Keratinocyte (primary cell): ENCODE results near the gene HDAC1. TPM values are rescaled to one million over a fixed set of nuclear protein-coding genes. Genes with fewer than 3 reads are reported as not detected.

ENCODE experiments used
- DNase-seq: peaks from one replicate; pipeline ENCODE4 v3.0.0-alpha.2; 2011; ENCODE audit warnings: low read depth, missing footprints, low spot score
- FAIRE-seq: peaks from 2 replicates; lab custom pipeline; 2011; peaks lifted over from hg19 to GRCh38; lab: Jason Lieb, UNC
- H2AFZ ChIP-seq: 2 replicates; pipeline ENCODE4 v1.6.0; 2012; ENCODE audit warnings: low read length, control low read depth, inconsistent platforms; ENCODE audit not compliant: control insufficient read depth
- H3K27ac ChIP-seq: 2 replicates; pipeline ENCODE4 v1.5.1; 2011; ENCODE audit warnings: low read length; ENCODE audit not compliant: control insufficient read depth, insufficient read depth
- H3K27me3 ChIP-seq: 3 replicates; pipeline ENCODE4 v1.6.0; 2011; ENCODE audit warnings: low read length; ENCODE audit not compliant: control insufficient read depth, insufficient read depth; ENCODE audit errors: extremely low read depth
- H3K36me3 ChIP-seq, 2 experiments: 2 replicates in 1 of 2; 3 replicates in 1 of 2; pipeline ENCODE4 v1.5.1; 2011; ENCODE audit warnings: low read length in 2 of 2, mild to moderate bottlenecking in 1 of 2; ENCODE audit not compliant: control insufficient read depth in 2 of 2, insufficient read depth in 2 of 2; ENCODE audit errors: extremely low read depth in 1 of 2
- H3K4me1 ChIP-seq: 3 replicates; pipeline ENCODE4 v1.5.1; 2011; ENCODE audit warnings: low read length; ENCODE audit not compliant: control insufficient read depth, insufficient read depth; ENCODE audit errors: extremely low read depth
- H3K4me2 ChIP-seq: 3 replicates; pipeline ENCODE4 v1.6.0; 2011; ENCODE audit warnings: low read depth, low read length; ENCODE audit not compliant: control insufficient read depth, insufficient read depth; ENCODE audit errors: extremely low read depth
- H3K4me3 ChIP-seq, 3 experiments: fragments of 200-600 bp in 1 of 3; sonication (generic) in 1 of 3; 2 replicates in 2 of 3; 3 replicates in 1 of 3; pipeline ENCODE4 v1.5.1; 2011 to 2016; ENCODE audit warnings: low read length in 3 of 3, mild to moderate bottlenecking in 3 of 3, control low read depth in 2 of 3, inconsistent platforms in 1 of 3, low read depth in 1 of 3, mixed read lengths in 1 of 3, mixed run types in 1 of 3, moderate library complexity in 1 of 3; ENCODE audit not compliant: control insufficient read depth in 2 of 3, insufficient read depth in 2 of 3; ENCODE audit errors: extremely low read depth in 1 of 3
- H3K79me2 ChIP-seq: 2 replicates; pipeline ENCODE4 v1.6.0; 2012; ENCODE audit warnings: low read length; ENCODE audit not compliant: control insufficient read depth, insufficient read depth
- H3K9ac ChIP-seq: 3 replicates; pipeline ENCODE4 v1.6.0; 2011; ENCODE audit warnings: low read length; ENCODE audit not compliant: control insufficient read depth, insufficient read depth; ENCODE audit errors: extremely low read depth
- H3K9me1 ChIP-seq: 3 replicates; pipeline ENCODE4 v1.6.0; 2011; ENCODE audit warnings: low read length; ENCODE audit not compliant: control insufficient read depth, insufficient read depth; ENCODE audit errors: extremely low read depth
- H3K9me3 ChIP-seq: 2 replicates; pipeline ENCODE4 v1.5.1; 2012; ENCODE audit warnings: low read depth, low read length; ENCODE audit not compliant: control insufficient read depth
- H4K20me1 ChIP-seq: 3 replicates; pipeline ENCODE4 v1.6.0; 2011; ENCODE audit warnings: low read length; ENCODE audit not compliant: control insufficient read depth, insufficient read depth; ENCODE audit errors: extremely low read depth
- CTCF ChIP-seq, 3 experiments: IDR thresholded peaks in 1 of 3; conservative IDR thresholded peaks in 1 of 3; optimal IDR thresholded peaks in 1 of 3; 2 replicates in 2 of 3; 3 replicates in 1 of 3; pipeline versions ENCODE3 to v1.5.1; 2011; ENCODE audit warnings: low read length in 3 of 3, mild to moderate bottlenecking in 3 of 3, moderate library complexity in 2 of 3, control low read depth in 1 of 3, inconsistent platforms in 1 of 3; ENCODE audit not compliant: insufficient read depth in 2 of 3; ENCODE audit errors: extremely low read depth in 1 of 3
- EZH2 ChIP-seq: IDR thresholded peaks from one replicate; pipeline ENCODE4 v1.6.1; 2012; ENCODE audit warnings: inconsistent platforms, mild to moderate bottlenecking, low read length, moderate library complexity
- dilution Hi-C: fragments of 300-500 bp; cut with MboI; formaldehyde crosslinking; loops from one replicate; pipeline ENCODE4 v1.7.0; 2020; ENCODE audit warnings: low sequenced_read_pairs; ENCODE audit not compliant: extremely low pct_ligation_motif_present
- polyA plus RNA-seq, 5 experiments: library from polyadenylated mRNA; depleted of rRNA in 3 of 5; stranded (reverse) in 3 of 5; stranded (forward) in 1 of 5; unstranded in 1 of 5; fragments of >200 nt; gene quantifications; 1 replicate in 1 of 5; 2 replicates in 3 of 5; 3 replicates in 1 of 5; pipeline versions ENCODE4 v1.2.1 to v1.2.3, GENCODE V29; 2011 to 2012; ENCODE audit warnings: missing spikeins in 2 of 5, low read depth in 1 of 5, low replicate concordance in 1 of 5

The HDAC1 gene
- polyA plus RNA-seq, 1 donor (not counting 4 experiments of a cell fraction or from before 2014, with no cell fraction given): 198 TPM

- H3K9me3 ChIP-seq: no peaks in the 10 kb centered on the region
- TF ChIP-seq CTCF (optimal IDR thresholded peaks at IDR 0.05 in 1 of 3, IDR thresholded peaks at IDR 0.05 in 1 of 3, conservative IDR thresholded peaks at IDR 0.05 in 1 of 3; ENCODE audit: extremely low read depth in 1 of 3, insufficient read depth in 2 of 3, low read length in 3 of 3): no peak
- TF ChIP-seq EZH2: no peak
- no peak overlapping the region for H3K27ac ChIP-seq
- no peak overlapping the region for H2AFZ ChIP-seq
- no peak overlapping the region for H3K9ac ChIP-seq
- dilution Hi-C loops: no loop called here
- no peak overlapping the region for H3K4me2 ChIP-seq
- DNase-seq (no peak), FAIRE-seq (no peak)
- no peak overlapping the region for H3K4me3 ChIP-seq
- peaks cover 20% of the 10 kb centered on the region for H3K4me1 ChIP-seq
- H3K9me1 ChIP-seq: no peaks in the 10 kb centered on the region
- H3K36me3 ChIP-seq: no peaks in the 10 kb centered on the region
- H3K27me3 ChIP-seq: peaks cover 7% of the 10 kb centered on the region
- H3K79me2 ChIP-seq: no peaks in the 10 kb centered on the region
- no peaks in the 10 kb centered on the region for H4K20me1 ChIP-seq
Observed at GRCh38 chr1:32342704-32343103, 50.8 kb downstream of the HDAC1 start.

GRCh38 chr1:32345289-32345827 lies 53.5 kb downstream of the HDAC1 start:
- Histone ChIP-seq H3K36me3 (no peaks in the 10 kb centered on the region), H3K79me2 (no peaks in the 10 kb centered on the region), H3K4me2 (no peak overlapping the region), H3K9ac (no peak overlapping the region), H3K4me3 (no peak overlapping the region), H2AFZ (no peak overlapping the region), H3K27me3 (peaks cover 7% of the 10 kb centered on the region), H4K20me1 (no peaks in the 10 kb centered on the region), H3K9me1 (no peaks in the 10 kb centered on the region), H3K27ac (no peak overlapping the region), H3K4me1 (peaks cover 6% of the 10 kb centered on the region), H3K9me3 (no peaks in the 10 kb centered on the region)
- DNase-seq (no peak), FAIRE-seq (no peak)
- dilution Hi-C loops: no loop called here
- no peak for TF ChIP-seq EZH2
- no peak for TF ChIP-seq CTCF (optimal IDR thresholded peaks at IDR 0.05 in 1 of 3, IDR thresholded peaks at IDR 0.05 in 1 of 3, conservative IDR thresholded peaks at IDR 0.05 in 1 of 3; ENCODE audit: extremely low read depth in 1 of 3, insufficient read depth in 2 of 3, low read length in 3 of 3)
